Head of caudate nucleus (tissue), 42 donors: ENCODE data around the gene PLP2.

Source experiments
- DNase-seq, 42 donors: peaks; one replicate each; pipeline versions ENCODE4 v3.0.0 to v3.0.0-alpha.2; 2020 to 2021; ENCODE audit warnings: mixed read lengths in 7 of 42
- intact Hi-C: fragments of 100-400 bp; cut with DNase I; formaldehyde crosslinking; loops from one replicate; pipeline ENCODE4 v1.15.0; 2022

Gene PLP2

GRCh38 chrX:49183701-49184281 is 12.1 kb downstream of the PLP2 start:
- intact Hi-C loops = no loop called here
- DNase-seq = no peak

DNA sequence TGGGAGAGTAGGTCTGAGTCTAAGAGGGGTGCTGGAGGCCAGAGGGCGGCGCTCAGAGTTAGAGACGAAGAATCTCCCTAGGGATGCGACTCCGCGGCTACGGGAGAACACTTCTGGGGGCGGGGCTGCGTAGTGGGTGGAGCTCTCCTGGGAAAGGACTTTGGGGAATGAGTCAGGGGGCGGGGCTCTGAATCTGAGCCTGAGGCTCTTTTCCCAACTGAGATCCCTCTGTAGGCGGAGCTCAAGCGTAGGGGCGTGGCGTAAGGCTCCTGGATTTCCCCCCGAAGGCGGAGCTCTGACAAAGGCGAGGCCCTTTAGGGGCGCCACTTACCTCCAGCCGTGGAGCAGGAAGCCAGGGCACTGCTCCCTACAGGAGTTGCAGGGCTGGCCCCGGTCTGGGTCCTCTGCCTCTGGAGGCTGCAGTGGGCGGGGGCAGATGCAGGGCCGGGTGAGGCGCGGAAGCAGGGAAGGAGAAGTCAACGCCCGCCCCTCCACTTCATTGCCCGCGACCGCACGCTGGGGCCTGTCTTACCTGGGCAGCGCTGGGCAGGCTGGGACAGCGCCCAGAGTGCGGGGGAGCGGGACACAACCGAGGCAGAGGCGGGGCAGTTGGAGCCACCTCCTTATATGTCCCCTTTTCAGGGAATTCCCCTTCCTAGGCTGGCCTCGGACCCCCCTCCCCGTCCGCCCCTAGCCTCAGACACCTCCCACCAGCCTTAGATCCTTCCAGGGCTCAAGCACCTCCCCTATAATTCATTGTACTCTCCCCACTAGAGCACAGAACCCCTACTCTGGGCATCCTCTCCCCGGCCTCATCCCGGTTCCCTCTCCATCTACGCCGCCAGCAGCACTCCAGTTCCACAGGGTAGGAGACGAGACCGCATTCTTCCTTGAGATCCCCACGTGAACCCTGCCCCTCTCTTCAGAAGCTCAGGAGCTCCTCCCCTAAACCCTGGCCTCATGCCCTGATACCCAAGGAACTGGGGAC is 12.9 kb downstream of the PLP2 start:
- intact Hi-C loops = no loop called here
- DNase-seq = peak; percentile 54 to 92 (median 76)

DNA sequence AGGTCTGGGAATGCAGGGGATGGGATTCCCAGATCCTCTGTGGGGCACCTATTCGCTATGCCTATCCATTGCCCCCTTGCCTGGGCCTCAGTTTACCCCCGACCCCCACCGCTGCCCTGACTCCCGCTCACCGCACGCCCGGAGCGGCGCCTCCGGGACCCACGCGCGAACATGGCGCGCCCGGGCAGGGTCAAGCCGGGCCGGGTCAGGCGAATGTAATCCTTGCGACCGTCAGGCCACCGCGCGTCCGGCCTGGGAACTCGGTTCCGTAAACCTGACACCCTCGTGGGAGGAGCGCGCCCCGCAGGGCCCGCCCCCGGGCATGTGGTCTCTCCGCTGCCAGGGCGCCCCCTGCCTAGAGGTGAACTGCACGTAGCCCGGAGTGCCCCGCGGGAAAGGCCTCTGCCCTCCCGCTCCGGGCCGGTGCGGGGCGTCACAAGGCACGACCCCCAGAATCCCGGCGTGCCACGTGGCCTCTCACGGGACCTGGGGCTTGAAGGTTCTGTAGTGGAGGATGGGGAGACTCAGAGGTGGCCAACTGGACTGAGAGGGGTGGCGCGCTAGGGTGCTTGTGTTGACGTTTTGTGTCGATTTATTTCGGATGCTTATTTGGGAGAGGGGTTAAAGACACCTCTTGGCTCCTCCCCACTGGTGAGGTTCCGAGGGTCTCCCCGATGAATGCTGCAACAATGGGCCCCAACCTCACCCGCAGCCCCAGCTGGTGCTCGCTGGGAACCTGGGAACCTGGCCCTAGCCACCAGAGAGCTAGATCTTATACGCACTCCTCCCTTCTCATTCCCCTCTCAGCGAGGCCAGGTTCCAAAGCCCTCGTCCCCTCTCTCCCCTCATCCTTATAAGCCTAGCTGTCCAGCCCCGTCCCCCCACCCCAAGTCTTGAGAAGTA is 14.7 kb downstream of the PLP2 start, which contains the start of gene PRICKLE3:
Gene PRICKLE3 (minus strand): TSS at position 249 of the 903 bp plus-strand sequence. CDS start 76 bp downstream, at position 173.
- peak in 41 of 42 donors; percentile 34 to 83 (median 64) for DNase-seq
- intact Hi-C loops = no loop called here

- DNase-seq = no peak
- intact Hi-C loops = no loop called here
Measured at GRCh38 chrX:49187028-49187394, 15.3 kb downstream of the PLP2 start.

GRCh38 chrX:49187526-49187925 is 15.8 kb downstream of the PLP2 start:
- intact Hi-C loops = no loop called here
- DNase-seq = no peak

DNA sequence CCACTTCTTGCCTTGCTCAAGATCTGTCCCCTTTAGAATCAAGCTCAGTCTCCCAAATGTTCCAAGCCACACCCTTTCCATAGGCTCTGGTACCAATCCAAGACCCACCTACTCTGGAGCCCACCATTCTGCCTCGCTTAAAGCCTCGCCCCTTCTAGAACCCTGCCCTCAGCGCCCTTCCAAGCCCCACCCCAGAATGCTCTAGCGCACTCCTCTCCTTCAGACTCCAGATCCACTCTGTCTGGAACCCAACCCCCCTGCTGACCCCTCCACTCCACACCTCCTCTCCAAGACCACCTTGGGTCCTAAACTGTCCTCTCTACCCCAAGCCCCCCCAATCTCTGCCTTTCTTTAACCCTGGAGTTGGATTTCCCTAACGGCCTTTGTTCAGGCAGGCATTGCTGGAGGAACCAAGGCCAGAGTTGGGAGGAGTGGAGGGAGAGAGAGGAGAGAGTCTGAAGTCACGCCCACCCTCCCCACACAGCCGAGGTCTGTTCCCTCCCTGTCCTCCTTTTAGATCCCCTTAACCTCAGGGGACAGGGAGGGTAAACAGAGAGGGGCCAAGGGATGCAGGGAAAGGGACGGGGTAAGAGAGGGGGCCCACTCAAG is 16.9 kb downstream of the PLP2 start:
- DNase-seq = no peak
- intact Hi-C loops = no loop called here

DNA sequence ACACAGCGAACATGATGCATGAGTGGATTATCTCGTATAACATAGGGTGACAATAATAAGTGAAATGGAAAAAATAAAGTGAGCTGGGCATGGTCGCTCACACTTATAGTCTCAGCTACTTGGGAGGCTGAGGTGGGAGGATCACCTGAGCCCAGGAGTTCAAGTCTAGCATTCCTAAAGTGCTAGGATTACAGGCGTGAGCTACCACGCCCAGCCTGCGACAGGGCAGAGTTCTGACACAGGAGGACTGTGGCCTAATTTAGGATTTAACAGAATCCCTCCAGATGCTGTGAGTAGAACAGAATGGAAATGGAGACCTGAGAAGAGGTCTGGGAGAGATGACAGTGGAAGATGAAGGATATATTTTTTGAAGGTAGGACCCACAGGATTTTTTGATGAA is 17.9 kb downstream of the PLP2 start:
- no peak for DNase-seq
- intact Hi-C loops = no loop called here

DNA sequence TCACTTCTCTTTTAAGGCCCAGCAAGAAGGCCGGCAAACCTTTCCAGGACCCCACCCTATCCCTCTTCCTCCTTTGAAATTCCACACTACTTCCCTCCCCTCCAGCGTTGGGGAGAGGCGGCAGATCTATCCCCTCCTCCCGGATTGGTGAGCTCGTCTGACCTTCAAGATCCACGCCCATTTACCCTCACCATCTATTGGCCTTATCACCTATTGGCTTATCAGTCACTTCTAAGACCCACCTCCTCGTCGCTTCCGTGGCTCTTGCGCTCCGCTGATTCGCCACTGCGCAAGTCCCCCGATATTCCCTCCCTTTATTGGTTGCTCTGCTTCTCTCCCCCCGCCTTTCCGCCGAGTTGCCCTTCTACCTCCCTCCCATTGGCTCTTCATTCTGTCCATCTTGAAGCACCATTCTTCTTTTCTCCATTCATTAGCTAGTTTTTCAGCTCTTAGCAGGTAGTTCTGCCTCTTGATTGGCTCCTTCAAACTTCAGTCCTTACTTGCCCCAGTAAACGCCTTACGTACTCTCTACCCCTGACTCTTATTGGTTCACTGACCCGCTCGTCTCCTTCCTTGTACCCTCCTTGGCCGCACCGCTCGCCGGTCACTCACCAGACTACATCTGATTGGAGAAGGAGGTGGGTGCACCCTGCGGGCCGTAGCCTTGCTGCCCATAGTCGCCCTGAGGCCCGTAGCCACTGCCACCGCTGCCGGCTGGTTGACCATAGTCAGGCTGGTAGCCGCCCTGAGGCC is 19.3 kb downstream of the PLP2 start:
- intact Hi-C loops = no loop called here
- DNase-seq = peak; percentile 80 to 98 (median 93)

- DNase-seq = peak in 2 of 42 donors; percentile 22 to 48
- intact Hi-C loops = no loop called here
Measured at GRCh38 chrX:49191574-49192011, 19.9 kb downstream of the PLP2 start.

DNA sequence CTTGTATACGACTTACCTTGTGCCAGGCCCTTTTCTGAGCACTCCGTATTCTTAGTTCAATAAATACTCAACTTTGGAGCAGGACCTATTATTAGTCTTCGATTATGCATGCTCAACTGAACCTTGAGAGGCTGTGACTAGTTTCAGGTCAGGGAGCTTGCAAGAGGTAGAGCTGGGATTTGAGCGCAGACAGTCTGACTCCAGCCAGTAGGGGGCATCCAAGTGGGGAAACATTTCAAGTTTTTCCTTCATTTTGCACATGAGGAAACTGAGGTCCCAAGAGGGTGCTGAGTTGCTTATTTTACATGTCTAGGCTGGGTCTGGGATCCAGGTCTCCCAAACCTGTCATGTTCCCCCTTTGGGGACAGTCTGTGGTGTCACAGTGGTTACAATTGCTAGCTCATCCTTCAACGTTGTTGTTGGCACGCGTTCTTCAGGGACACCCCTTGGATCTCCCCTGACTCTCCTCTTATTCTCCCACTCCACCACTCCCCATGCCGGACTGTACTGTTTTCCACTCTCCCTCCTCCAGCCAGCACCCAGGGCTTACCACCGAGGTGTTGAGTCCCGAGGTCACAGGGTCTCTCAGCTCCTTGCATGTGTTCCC is 21.1 kb downstream of the PLP2 start:
- peak in 11 of 42 donors; percentile 12 to 66 (median 41) for DNase-seq
- intact Hi-C loops = no loop called here

DNA sequence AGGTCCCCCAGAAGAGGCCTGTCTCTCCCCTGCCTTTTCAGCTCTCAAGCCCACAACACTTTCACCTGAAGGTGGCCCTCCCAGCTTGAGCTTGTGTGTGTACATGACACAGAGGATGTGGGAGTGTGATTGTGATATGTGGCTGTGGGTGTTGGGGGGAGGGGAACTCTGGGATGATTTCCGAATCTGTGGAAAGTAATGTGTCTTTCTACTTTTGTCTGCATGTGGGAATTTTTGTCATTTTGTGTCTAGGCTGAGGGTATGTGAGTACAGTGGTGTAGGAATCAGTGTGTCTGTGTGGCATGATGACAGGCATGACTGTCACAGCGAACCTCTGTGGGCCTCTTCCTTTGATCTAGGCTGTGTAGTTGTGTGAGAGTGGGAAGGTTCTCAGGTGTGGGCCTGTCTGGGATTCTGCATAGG is 21.9 kb downstream of the PLP2 start:
- intact Hi-C loops = no loop called here
- peak in 21 of 42 donors; percentile 11 to 72 (median 53) for DNase-seq

- no peak for DNase-seq
- intact Hi-C loops = no loop called here
Measured at GRCh38 chrX:49197543-49198087, 25.9 kb downstream of the PLP2 start.

DNA sequence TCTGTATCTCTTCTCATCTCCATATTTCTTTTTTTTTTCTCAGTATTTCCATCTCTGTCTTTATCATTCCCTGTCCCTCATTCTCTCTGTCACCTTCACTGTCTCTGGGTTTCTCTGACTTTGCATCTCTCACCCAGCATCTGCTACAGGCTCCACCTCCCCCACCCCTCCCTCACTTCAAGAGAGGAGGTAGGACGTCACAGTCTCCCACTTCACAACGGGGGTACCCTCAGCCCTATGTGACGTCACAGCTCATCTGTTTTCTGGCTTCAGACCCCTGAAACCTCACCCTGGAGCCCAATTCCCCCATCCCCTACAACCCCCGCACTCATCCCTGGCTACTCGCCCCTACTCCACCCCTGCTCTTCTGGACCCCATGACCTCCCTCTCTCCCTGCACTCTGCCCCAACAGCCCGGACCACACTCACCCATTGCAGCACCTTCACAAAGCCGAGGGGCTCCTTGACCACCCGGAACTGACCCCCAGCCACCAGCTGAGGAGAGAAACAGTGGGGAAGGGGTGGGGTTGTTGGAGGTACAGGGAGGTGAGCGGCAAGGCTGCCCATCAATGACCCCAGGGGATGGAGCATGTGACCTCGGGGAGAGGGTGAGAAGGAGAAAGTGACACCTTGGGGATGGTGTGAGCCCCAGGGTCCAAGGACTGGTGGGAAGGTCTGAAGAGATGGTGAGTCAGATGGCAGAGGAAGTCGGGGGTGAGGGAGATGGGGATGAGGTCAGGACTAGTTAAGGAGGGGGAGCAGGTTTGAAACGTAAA is 27.0 kb downstream of the PLP2 start:
- intact Hi-C loops = no loop called here
- DNase-seq = peak in 1 of 42 donors; percentile 24

DNA sequence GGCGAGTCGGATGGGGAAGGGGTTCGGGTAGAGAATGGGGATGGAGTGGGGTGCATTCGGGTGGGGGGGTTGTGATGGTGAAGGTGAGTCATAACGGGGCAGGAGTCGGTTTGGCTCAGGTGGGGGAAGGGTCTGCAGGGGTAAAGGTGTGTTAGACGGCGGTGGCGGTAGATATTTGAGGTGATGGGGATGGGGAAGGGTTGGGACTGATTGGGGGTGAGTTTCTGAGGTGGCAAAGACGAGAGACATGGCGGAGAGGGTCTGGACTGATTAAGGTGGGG is 27.6 kb downstream of the PLP2 start:
- intact Hi-C loops = no loop called here
- DNase-seq = peak in 1 of 42 donors; percentile 12

DNA sequence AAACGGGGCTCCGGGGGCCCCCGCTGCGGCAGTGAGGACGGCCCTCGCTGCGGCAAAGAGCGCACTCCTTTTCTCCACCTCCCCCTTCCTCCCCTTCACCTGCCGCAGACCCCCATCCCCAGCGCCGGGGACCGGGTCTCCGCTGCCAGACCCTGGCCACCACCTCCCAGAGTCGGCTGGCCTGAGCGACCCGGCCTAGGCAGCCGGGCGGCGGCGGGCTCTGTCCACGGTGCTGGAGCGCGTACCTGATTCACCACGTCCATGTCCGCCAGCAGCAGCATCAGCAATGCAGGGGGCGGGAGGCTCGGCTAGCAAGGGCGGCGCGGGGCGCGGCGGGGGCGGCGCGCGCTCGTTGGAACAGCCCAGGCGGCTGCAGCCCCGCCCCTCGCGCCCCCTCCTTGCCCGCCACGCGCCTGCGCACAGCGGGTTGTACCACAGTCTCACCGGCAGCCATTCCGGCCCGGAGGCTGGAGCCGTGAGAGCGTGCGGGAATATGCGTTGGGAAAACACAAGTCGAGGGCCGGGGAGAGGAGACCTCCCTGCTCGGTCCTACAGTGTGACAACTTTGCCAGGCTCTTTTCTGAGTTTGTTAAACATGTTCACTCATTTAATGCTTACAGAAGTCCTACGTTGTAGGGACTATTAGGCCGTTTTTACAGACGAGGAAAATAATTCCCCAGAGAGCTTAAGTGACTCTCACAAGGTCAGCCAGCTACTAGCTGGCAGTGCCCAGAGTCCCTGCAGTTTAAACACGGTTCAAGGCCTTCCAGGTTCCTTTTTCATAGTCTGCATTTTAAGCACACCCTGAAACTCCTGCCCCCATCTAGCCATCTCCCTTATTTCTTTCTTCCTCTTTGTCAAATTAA is 28.4 kb downstream of the PLP2 start, which contains the start of gene SYP:
Gene SYP (minus strand): TSS at position 288 of the 866 bp plus-strand sequence. CDS start 7 bp downstream, at position 281.
- intact Hi-C loops = loop anchor here (5.0 kb wide), 1 partner anchor 67 kb away; the partner anchor contains the start of gene PPP1R3F

DNA sequence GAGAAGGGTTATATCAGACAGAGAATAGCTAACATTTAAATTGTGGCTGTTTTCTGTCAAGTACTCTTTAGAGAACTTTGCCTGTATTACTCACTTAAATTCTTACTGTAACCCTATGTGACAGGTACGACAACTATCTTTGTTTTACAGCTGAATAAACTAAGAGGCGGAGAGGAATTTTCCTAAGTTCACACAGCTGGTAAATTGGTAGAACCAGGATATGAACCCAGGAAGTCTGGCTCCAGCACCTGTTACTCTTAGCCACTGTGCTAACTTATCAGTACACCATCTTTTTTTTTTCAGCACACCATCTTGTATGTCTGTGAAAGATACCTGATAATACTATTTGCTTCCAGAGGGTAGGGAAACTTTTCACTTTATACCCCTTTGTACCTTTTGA is 30.3 kb downstream of the PLP2 start:
- intact Hi-C loops = loop anchor here (5.0 kb wide), 1 partner anchor 65 kb away; the partner anchor contains the start of gene PPP1R3F
- no peak for DNase-seq

More for the DNA sequence above, 28.4 kb downstream of the PLP2 start, which contains the start of gene SYP:
- peak; percentile 73 to 95 (median 89) for DNase-seq
